ENCODE measurements around the gene PEAR1.
A peak's percentile ranks its signal among the peaks of the same experiment; 100 is the strongest.

PEAR1 gene

GRCh38 chr1:156899956-156900718, 6.6 kb downstream of the PEAR1 start:
- peak; percentile 71 for DNase-seq (ENCODE audit: low spot score)

DNA sequence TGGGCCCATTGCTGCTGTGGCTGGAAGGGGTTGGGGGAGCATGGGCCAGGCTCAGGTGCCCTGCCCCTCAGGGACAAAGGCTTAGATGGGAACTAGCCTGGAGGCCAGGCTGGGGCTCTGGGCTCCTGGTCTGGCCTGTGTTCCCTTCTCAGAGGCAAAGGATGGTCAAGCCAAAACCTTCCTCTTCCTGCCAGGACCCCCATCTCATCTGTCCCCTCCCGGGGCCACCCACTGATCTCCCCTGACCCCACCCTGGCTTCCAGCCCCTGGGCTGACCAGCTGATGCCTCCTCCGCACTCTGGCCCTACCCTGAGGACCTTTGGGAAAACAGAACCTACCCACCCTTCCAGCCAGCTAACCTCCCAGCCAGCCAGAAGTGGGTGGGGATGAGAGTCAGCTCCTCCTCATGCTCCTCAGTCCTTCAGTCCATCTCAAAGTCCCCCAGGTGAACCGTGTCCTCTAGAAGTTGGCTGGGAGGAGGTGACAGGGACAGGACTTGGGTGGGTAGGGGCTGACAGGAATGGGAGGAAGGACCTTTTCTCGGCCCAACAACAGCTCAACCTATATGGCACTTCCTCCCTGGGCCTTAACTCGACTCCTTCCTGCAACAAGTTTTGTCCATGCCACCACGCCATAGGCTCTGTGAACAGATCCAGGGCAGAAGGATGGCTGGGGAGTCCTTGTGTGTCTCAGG, 7.5 kb downstream of the PEAR1 start:
- DNase-seq (ENCODE audit: low spot score) = no peak

GRCh38 chr1:156901590-156901900, 8.0 kb downstream of the PEAR1 start:
- DNase-seq (ENCODE audit: low spot score) = no peak

GRCh38 chr1:156901966-156902915, 8.7 kb downstream of the PEAR1 start:
- DNase-seq (ENCODE audit: low spot score) = no peak

DNA sequence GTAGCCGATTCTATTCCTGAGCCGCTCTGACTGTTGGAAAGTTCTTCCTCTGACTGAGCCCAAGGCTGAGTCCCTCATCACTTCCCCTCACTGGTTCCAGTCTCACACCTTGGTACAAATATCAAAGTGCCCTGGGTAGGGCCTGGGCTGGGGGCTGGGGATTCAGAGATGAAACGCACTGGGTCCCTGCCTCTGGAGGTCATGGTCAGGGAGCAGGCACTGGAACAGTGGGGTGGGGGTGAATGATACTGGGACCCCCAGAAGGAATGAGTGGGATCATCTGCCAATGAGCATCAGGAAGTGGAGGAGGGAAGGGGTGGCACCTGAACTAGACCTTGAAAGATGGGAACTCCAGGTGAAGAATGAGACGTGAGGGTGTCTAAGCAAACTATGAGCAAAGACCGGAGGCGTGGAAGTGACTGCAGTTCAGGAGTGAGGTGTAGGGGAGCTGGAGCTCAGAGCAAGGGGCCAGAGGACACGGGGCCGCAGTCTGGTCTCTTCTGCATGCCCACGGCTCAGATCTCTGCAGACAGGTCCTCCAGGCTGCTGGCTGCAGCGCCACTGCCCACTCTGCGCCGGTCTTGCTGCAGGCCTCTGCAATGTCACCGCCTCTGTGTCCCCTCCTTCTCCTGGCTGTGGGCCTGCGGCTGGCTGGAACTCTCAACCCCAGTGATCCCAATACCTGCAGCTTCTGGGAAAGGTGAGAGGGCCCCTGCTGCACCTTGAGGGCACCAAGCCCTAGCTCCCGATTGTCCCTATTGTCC, 10.0 kb downstream of the PEAR1 start:
- DNase-seq (ENCODE audit: low spot score) = no peak

DNA sequence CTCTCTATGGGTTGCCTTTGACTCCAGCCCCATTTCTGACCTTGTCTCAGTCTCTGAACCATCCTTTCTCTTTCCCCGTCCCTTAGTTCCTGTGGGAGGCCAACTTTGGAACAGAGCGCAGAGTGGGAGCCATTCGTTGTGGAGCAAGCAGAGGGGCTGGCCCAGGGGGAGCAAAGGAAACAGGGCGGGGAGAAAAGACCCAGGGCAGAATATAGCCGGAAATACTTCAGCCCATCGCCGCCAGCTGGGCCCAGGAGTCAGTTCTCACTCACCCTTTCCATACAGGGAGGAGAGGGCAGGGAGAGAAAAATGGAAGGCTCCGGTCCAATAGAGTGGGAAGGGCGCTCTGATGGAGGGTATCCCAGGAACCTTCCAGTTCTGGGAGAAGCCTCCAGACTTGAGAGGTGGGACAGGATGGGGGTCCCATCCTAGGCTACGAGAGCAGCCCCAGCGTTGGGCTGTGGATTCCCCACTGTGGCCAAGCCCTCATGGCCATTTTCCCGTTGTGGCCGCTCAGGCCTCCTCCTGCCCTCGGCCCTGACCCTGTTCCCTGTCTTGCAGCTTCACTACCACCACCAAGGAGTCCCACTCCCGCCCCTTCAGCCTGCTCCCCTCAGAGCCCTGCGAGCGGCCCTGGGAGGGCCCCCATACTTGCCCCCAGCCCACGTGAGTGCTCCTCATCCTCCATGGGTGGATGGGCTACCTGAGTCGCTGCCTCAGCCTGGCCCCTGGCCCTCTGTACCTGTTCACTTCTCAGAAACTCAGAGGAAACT, 10.9 kb downstream of the PEAR1 start:
- DNase-seq (ENCODE audit: low spot score) = no peak

GRCh38 chr1:156905176-156905575, 11.7 kb downstream of the PEAR1 start:
- no peak for DNase-seq (ENCODE audit: low spot score)

DNA sequence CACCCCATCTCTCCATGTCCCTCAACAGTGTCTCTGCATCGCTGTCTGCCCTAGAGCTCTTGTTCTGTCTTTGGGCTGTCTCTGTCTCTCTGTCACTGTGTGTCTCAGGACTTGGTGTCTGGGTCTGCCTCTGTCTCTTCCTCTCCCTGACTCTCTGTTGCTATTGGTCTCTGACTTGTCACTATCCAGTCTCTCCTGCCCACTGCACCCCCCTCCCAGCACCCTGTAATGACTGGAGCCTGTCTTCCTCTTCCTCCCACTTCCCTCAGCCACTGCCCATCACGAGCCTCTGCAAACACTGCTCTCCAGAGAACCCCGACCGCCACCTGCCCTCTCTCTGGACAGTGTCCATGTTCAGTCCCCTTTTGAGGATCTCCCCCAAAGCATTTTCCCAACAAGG, 12.1 kb downstream of the PEAR1 start:
- DNase-seq (ENCODE audit: low spot score) = no peak

DNA sequence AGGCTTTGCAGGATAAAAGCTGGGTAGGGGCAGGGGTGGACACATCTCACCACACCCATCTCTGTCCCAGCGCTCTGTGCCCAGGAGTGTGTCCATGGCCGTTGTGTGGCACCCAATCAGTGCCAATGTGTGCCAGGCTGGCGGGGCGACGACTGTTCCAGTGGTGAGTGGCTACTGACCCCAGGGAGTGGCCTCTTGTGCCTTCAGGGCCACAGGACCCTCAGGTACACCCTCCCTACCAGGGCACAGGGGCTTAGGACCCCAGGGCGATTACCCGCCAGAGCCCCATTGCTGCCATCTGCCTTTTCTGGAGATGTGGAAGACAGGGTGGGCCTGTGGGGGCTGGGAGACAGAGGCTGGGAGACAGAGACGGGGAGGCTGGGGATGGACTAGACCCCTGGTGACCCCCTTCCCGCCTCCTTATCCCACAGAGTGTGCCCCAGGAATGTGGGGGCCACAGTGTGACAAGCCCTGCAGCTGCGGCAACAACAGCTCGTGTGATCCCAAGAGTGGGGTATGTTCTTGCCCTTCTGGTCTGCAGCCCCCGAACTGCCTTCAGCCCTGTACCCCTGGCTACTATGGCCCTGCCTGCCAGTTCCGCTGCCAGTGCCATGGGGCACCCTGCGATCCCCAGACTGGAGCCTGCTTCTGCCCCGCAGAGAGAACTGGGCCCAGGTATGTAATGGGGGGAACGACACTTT, 12.8 kb downstream of the PEAR1 start:
- no peak for DNase-seq (ENCODE audit: low spot score)

DNA sequence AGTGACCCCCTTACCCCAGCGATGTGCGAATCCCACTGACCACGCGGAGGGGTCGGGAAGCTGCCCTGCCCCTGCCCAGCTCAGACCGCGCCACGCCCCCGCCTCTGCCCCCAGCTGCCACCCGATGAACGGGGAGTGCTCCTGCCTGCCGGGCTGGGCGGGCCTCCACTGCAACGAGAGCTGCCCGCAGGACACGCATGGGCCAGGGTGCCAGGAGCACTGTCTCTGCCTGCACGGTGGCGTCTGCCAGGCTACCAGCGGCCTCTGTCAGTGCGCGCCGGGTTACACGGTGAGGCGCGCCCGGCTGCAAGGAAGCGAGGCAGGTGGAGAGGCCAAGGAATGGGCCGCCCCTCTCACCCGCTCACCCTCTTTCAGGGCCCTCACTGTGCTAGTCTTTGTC, 15.0 kb downstream of the PEAR1 start:
- DNase-seq (ENCODE audit: low spot score) = no peak

- DNase-seq (ENCODE audit: low spot score) = no peak
Measured at GRCh38 chr1:156908955-156909354, 15.4 kb downstream of the PEAR1 start.

DNA sequence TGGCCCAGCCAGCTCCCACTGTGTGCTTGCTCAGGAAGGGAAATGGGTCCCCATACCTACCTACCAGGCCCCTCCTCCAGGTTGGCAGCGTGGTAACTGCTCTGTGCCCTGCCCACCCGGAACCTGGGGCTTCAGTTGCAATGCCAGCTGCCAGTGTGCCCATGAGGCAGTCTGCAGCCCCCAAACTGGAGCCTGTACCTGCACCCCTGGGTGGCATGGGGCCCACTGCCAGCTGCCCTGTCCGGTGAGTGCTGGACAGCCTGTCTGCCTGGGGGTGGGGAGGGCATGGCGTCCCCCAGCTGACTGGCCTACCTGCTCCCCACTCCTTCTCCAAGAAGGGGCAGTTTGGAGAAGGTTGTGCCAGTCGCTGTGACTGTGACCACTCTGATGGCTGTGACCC, 16.2 kb downstream of the PEAR1 start:
- no peak for DNase-seq (ENCODE audit: low spot score)

- DNase-seq (ENCODE audit: low spot score) = no peak
Measured at GRCh38 chr1:156910309-156910782, 16.8 kb downstream of the PEAR1 start.

DNA sequence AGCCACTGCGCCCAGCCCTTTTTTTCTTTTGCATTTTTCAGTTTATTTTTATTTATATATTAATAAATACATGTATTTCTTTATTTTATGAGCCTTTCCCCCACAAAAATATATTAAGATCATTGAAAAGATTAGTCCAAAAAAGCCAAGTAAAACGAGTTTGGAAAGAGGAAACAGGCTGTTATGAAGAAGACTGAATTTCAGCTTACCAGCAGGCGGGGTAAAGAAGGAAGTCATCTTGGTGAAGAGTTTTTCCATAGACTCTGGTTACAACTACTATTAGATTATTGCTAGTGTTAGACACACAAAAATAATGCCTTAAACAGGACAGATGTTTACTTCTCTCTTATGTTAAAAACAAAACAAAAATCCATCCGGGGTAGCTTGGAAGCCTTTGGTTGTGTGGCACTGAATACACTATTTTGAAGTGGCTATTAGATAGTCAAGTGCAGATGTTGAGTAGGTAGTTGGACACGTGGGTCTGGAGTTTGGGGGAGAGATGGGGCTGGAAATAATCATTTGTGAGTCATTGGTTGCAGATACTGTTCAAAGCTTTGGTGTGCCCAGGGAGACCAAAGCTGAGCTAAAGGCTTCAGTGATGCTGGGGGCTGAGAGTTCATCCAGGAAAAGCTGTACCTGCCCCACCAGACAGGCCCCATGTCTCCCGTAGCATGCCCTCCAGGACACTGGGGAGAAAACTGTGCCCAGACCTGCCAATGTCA, 18.2 kb downstream of the PEAR1 start:
- no peak for DNase-seq (ENCODE audit: low spot score)

GRCh38 chr1:156912310-156912709, 18.8 kb downstream of the PEAR1 start:
- no peak for DNase-seq (ENCODE audit: low spot score)

DNA sequence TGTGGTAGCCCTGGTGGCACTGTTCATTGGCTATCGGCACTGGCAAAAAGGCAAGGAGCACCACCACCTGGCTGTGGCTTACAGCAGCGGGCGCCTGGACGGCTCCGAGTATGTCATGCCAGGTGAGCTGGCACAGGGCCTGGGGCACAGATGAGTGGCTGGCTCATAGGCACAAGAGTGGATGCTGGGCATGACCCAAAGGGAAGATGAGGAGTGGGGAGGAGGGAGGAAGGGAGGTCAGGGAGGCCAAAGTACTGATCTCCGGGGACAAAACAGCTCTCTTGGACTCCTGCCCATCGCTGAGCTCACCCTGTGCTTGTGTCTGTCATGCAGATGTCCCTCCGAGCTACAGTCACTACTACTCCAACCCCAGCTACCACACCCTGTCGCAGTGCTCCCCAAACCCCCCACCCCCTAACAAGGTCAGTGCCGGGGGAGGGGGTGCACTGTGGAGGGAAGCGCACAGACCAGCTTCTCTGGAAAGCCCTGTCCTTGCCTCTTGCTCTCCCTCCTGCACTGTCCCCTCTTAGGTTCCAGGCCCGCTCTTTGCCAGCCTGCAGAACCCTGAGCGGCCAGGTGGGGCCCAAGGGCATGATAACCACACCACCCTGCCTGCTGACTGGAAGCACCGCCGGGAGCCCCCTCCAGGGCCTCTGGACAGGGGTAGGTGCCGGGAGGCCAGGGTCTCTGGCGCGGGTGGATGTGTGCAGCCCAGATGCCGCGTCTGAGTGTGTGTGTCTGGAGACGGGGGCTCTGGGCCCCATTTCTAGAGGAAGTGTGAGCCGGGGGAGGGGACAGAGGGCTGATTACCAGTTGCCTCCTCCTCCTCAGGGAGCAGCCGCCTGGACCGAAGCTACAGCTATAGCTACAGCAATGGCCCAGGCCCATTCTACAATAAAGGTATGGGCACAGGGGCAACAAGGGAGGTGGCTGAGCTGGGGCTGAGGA, 19.6 kb downstream of the PEAR1 start:
- no peak for DNase-seq (ENCODE audit: low spot score)

DNA sequence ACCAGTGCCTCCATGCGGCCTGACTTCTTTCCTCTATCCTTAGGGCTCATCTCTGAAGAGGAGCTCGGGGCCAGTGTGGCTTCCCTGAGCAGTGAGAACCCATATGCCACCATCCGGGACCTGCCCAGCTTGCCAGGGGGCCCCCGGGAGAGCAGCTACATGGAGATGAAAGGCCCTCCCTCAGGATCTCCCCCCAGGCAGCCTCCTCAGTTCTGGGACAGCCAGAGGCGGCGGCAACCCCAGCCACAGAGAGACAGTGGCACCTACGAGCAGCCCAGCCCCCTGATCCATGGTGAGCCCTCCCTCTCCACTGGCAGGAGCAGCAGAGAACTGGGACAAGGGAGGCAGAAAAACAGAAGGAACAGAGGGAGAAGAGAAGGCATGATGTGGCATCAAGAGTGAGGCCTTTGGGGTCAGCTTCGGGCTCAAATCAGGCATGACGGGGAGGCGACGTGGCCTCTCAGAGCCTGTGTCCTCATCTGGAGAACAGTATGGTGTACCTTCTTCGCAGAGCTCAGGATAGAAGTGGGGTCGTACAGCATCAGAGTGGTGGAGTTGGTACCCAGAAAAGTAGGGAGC, 20.4 kb downstream of the PEAR1 start:
- no peak for DNase-seq (ENCODE audit: low spot score)

- DNase-seq (ENCODE audit: low spot score) = no peak
Measured at GRCh38 chr1:156914440-156914856, 20.9 kb downstream of the PEAR1 start.

All from hepatic stellate cell (primary cell).